SJCRH30 (cell line): Measurements from ENCODE around the gene RPS6KC1. TPM values are rescaled to one million over a fixed set of nuclear protein-coding genes. Genes with fewer than 3 reads are reported as not detected.
"Not testable (repeated sequence)": the region's sequence is repeated elsewhere in the genome, so short reads cannot be mapped to it uniquely, and the experiment has no call there.

ENCODE experiments used
- DNase-seq, 2 experiments: peaks; one replicate each; pipeline ENCODE4 v3.0.0-alpha.2; 2015 to 2020
- H3K27ac ChIP-seq: fragments of 250-450 bp; sonication (Bioruptor Pico); 2 replicates; pipeline ENCODE4 v1.5.1; 2020; ENCODE audit warnings: mild to moderate bottlenecking, moderate library complexity
- H3K27me3 ChIP-seq: fragments of 250-450 bp; sonication (Bioruptor Pico); 2 replicates; pipeline ENCODE4 v1.5.1; 2020; ENCODE audit warnings: mild to moderate bottlenecking, moderate library complexity
- H3K36me3 ChIP-seq: fragments of 250-450 bp; sonication (Bioruptor Pico); 2 replicates; pipeline ENCODE4 v1.5.1; 2020; ENCODE audit warnings: mild to moderate bottlenecking, moderate library complexity
- H3K4me1 ChIP-seq: fragments of 250-450 bp; sonication (Bioruptor Pico); 2 replicates; pipeline ENCODE4 v1.5.1; 2020; ENCODE audit warnings: mild to moderate bottlenecking, moderate library complexity
- H3K4me3 ChIP-seq: fragments of 250-450 bp; sonication (Bioruptor Pico); 2 replicates; pipeline ENCODE4 v1.5.1; 2020; ENCODE audit warnings: mild to moderate bottlenecking, moderate library complexity
- H3K9me3 ChIP-seq: fragments of 250-450 bp; sonication (Bioruptor Pico); replicated peaks from 2 replicates; pipeline ENCODE4 v1.5.1; 2020; ENCODE audit warnings: mild to moderate bottlenecking, moderate library complexity
- total RNA-seq: library from RNA; depleted of rRNA; stranded (reverse); fragments of >200 nt; shearing (Covaris generic); gene quantifications from 2 replicates; pipeline ENCODE4 v1.2.3, GENCODE V29; 2014

RPS6KC1 gene
- total RNA-seq, 1 experiment from 2014 or later = 37.4 TPM

DNA sequence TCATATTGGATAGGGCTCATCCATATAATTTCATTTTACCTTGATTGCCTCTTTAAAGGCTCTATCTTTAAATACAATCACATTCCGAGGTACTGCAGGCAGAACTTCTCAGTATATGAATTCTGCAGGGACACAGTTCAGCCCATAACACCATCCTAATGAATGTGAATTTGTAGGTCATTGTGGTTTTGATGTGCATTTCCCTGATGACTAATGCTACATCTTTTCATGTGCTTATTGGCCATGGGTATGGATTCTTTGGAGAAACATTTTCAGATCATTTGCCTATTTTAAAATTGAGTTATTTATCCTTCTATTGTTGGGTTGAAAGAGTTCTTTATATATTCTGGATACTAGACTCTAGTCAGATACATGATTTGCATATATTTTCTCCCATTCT, 9.6 kb upstream of the RPS6KC1 start:
- no peak overlapping the region for H3K4me3 ChIP-seq
- H3K27ac ChIP-seq = no peak overlapping the region
- peaks cover 31% of the 10 kb centered on the region for H3K4me1 ChIP-seq
- no peak for DNase-seq
- H3K9me3 ChIP-seq = 0 out of 2 replicates have a peak, but pooled peaks cover 4% of the 10 kb centered on the region
- H3K36me3 ChIP-seq = no peaks in the 10 kb centered on the region
- no peaks in the 10 kb centered on the region for H3K27me3 ChIP-seq

DNA sequence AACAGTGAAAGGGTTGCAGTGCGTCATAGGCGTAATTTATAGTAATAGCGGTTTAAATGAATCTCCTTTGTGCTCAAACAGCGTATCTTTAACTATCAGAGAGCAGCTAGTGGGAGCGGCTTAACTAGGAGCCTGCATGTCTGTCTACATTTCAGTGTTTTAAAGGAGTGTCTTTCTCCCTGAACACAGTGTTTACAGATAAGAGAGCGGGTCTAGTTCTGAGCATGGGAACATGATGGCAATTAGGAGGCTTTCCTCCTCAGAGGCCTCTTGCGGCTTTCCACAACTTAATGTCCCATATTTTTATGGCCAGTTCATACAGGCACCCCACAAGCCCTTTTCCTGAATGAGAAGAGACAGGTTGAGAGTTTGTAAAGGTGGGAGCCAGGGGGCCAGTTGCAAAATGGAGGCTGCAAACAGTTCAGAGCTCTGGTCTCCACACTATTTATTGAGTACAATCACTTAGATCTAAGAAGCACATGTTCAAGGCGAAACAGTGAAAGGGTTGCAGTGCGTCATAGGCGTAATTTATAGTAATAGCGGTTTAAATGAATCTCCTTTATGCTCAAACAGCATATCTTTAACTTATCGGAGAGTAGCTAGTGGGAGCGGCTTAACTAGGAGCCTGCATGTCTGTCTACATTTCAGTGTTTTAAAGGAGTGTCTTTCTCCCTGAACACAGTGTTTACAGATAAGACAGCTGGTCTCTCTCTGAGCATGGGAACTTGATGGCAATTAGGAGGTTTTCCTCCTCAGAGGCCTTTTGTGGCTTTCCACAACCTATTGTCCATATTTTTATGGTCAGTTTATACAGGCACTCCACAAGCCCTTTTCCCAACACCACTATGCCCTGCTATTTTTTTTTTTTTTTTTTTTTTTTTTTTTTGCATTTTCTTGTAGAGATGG, 5.5 kb upstream of the RPS6KC1 start:
- peaks cover 33% of the 10 kb centered on the region for H3K4me1 ChIP-seq
- not testable (repeated sequence) for H3K36me3 ChIP-seq, H3K27me3 ChIP-seq, H3K9me3 ChIP-seq
- peak; percentile 77 to 89 for DNase-seq
- peak overlapping the region; percentile 95 for H3K27ac ChIP-seq
- H3K4me3 ChIP-seq = peak overlapping the region; percentile 56

DNA sequence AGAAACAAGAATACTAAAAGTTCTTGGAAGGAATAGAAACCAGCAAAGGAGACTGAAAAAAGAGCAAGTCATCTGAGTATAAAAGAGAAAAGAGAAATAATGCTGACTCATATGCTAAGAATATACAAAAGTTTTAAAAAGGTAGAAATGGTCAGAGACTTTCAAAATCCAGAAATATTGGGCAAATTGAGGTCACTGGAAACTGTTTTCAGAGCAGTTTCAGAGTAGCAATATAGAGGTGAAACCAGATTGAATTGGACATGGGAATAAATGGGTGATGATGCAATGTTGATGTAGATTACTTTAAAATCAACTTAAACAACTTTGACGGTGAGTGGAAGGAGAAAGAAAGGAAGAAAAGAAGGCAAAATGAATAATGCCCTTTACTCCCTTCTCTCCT, 1.8 kb upstream of the RPS6KC1 start:
- Histone ChIP-seq H3K27ac (no peak overlapping the region), H3K27me3 (no peaks in the 10 kb centered on the region), H3K36me3 (no peaks in the 10 kb centered on the region; the same call in 1 of the 2 replicates), H3K4me1 (peaks cover 23% of the 10 kb centered on the region), H3K9me3 (no peaks in the 10 kb centered on the region), H3K4me3 (no peak overlapping the region)
- no peak for DNase-seq

DNA sequence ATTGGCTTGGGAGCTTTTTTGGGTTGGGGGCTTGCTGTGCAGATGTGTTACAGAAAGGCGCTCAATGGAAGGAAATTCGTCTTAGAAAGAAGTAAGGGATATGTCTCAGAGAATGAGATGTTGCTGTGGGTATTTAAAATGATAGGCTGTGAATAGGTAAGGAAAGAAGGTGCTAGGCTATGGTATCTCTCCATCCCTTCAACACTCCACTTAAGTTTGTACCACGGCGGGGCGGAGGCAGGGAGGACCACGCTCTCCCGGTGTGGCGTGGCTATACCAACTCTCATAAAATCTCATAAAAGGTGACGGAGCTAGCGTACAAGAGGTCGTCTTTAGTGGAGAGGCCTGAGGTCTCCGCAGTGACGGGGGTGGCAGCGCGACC, 305 bp upstream of the RPS6KC1 start:
- H3K27me3 ChIP-seq = no peaks in the 10 kb centered on the region
- DNase-seq = no peak
- H3K4me1 ChIP-seq = peaks cover 14% of the 10 kb centered on the region
- H3K27ac ChIP-seq = peak overlapping the region; percentile 78
- H3K9me3 ChIP-seq = no peaks in the 10 kb centered on the region
- no peaks in the 10 kb centered on the region; the same call in 1 of the 2 replicates for H3K36me3 ChIP-seq
- H3K4me3 ChIP-seq = peak overlapping the region; percentile 94

DNA sequence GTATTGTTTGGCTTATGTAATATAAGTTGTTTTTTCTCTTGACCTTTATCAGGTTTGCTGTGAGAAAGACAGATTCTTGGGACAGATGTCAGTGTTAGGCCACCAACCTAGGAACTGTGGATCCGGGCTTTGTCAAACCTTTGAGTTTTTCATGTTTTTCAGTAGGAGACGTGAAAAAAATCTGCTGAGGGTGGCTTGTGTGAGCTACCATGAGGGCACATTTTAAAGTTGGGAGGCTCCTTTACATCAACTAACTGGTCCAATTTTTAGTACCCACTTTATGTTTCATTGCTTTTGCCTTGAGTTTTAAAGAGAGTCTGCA, 801 bp downstream of the RPS6KC1 start:
- DNase-seq = no peak
- H3K4me1 ChIP-seq = peaks cover 5% of the 10 kb centered on the region
- peak overlapping the region; percentile 94 for H3K4me3 ChIP-seq
- peak overlapping the region; percentile 78; the same call in 1 of the 2 replicates for H3K27ac ChIP-seq
- no peaks in the 10 kb centered on the region for H3K9me3 ChIP-seq
- H3K27me3 ChIP-seq = no peaks in the 10 kb centered on the region
- no peaks in the 10 kb centered on the region; the same call in 1 of the 2 replicates for H3K36me3 ChIP-seq

DNA sequence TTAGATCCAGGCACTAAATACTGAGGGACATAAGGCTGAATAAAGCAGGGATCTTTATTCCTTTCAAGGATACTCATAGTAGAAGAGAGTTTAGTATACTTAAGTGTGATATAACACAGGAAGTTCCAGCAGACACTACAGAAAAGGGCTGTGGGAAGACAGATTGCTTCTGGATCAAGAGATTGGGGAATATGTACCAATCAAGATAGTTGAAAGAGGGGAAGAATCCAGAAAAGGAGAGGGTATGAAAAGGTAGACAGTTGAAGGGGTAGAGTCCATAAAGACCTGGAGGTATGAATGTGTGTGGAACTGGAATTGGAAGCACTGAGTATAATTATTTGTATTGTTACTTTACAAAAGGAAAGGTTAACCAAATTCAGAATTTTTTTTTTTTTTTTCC, 2.4 kb downstream of the RPS6KC1 start:
- Histone ChIP-seq H3K9me3 (no peaks in the 10 kb centered on the region), H3K27me3 (no peaks in the 10 kb centered on the region), H3K27ac (no peak overlapping the region), H3K4me1 (peaks cover 2% of the 10 kb centered on the region), H3K4me3 (no peak overlapping the region), H3K36me3 (no peaks in the 10 kb centered on the region; the same call in 1 of the 2 replicates)
- DNase-seq = no peak

- 0 out of 2 replicates have a peak, but pooled peaks cover 5% of the 10 kb centered on the region for H3K9me3 ChIP-seq
- H3K27me3 ChIP-seq = no peaks in the 10 kb centered on the region
- no peak overlapping the region for H3K4me3 ChIP-seq
- H3K27ac ChIP-seq = no peak overlapping the region
- peaks cover 2% of the 10 kb centered on the region for H3K4me1 ChIP-seq
- H3K36me3 ChIP-seq = peaks cover 2% of the 10 kb centered on the region; the same call in 1 of the 2 replicates
- DNase-seq = no peak
These were observed 3.1 kb downstream of the RPS6KC1 start for GRCh38 chr1:213054142-213054541.

DNA sequence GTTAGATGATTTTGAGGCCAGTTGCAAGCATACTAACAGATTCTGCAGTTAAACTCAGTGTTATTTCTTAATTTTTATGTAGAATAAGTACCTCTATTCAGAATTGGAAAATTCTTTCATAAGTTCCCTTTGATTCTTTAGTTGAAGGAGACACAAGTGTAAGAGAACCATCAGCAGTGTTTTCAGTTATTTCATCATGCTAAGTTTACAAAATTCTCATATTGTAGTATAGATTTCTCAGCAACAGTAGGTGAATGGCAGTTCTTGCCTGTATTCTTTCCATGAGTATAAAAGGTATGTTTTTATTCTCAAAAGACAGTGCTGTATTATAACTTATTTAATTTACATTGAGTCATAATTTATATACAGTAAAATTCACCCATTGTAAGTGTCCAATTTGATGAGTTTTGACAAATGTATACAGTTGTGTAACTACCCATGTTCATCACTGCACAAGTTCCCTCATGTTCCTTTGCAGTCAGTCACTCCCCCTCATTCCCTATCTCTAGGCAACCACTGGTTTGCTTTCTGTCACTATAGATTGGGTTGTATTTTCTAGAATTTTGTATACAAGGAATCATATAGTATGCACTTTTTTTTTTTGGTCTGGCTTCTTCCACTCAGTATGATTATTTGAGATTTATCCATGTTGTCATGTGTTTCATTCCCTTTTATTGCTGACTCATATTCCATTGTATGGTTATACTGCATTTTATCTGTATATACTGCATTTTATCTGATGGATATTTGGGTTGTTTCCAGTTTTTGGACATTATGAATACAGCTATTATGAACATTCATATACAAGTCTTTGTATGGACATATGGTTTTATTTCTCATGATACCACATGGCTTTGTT, 3.9 kb downstream of the RPS6KC1 start:
- Histone ChIP-seq H3K4me3 (no peak overlapping the region), H3K36me3 (peaks cover 2% of the 10 kb centered on the region; the same call in 1 of the 2 replicates), H3K27ac (no peak overlapping the region), H3K9me3 (0 out of 2 replicates have a peak, but pooled peaks cover 6% of the 10 kb centered on the region), H3K4me1 (peaks cover 2% of the 10 kb centered on the region), H3K27me3 (no peaks in the 10 kb centered on the region)
- no peak for DNase-seq

DNA sequence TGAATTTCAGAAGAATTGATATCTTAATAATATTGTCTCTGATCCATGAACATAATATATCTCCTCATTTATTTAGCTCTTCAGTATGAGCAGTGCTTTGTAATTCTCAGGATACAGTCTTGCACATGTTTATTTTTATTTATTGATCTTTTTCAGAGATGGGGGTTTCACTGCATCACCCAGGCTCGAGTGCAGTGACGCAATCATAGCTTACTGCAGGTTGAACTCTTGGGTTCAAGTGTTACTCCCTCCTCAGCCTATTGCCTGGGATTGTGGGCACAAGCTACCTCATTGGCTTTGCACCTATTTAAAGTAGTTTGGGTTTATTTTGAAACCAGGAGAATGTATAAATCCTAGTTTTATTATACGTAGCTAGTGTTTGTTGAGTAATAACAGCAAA, 4.7 kb downstream of the RPS6KC1 start:
- H3K4me1 ChIP-seq = peaks cover 2% of the 10 kb centered on the region
- H3K4me3 ChIP-seq = no peak overlapping the region
- 0 out of 2 replicates have a peak, but pooled peaks cover 6% of the 10 kb centered on the region for H3K9me3 ChIP-seq
- no peak overlapping the region for H3K27ac ChIP-seq
- no peaks in the 10 kb centered on the region for H3K27me3 ChIP-seq
- DNase-seq = no peak
- peaks cover 2% of the 10 kb centered on the region; the same call in 1 of the 2 replicates for H3K36me3 ChIP-seq

DNA sequence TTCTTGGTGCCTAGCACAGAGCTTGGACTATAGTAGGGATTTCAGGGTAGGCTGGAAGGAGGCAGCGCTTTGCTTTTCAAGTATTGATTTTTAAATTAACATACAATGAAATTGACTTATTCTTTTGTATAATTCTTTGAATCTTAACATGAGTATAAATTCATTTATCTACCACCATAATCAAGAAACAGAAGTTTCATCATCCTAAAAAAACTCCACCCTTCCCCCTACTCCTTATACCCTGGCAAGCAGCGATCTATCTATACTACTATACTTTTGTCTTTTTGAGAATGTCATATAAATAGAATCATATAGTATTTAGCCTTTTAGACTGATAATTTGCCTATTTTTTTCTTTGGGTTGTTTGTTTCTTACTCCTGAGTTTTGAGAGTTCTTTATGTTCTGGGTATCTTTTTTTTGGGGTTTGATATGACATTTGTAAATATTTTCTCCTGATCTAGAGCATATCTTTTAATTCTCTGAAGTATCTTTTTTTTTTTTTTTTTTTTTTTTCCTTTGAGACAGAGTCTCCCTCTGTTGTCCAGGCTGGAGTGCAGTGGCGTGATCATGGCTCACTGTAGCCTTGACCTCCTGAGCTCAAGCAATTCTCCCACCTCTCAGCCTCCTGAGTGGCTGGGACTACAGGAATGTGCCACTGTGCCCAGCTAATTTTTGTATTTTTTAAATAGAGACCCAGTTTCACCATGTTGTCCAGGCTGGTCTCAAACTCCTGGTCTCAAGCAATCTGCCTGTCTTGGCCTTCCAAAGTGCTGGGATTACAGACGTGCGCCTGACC, 6.4 kb downstream of the RPS6KC1 start:
- Histone ChIP-seq H3K4me3 (no peak overlapping the region), H3K36me3 (peaks cover 6% of the 10 kb centered on the region; the same call in 1 of the 2 replicates), H3K27me3 (no peaks in the 10 kb centered on the region), H3K4me1 (no peaks in the 10 kb centered on the region; the same call in 1 of the 2 replicates), H3K9me3 (0 out of 2 replicates have a peak, but pooled peaks cover 6% of the 10 kb centered on the region), H3K27ac (no peak overlapping the region)
- DNase-seq = no peak

DNA sequence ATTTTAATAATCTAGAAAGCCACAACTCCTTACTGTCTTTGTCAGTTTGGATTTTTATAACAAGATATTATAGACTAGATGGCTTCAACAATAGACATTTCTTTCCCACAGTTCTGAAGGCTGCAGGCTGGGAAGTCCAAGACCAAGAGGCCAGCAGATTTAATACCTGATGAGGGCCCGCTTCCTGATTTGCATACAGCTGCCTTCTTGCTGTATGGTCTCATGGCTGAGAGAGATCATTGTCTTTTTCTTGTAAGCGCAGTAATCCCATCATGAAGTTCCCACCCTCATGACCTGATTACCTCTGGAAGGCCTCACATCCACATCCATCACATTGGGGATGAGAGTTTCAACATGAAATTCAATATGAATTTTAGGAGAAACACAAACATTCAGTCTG, 9.8 kb downstream of the RPS6KC1 start:
- Histone ChIP-seq H3K27ac (no peak overlapping the region), H3K4me3 (no peak overlapping the region), H3K36me3 (peaks cover 6% of the 10 kb centered on the region; the same call in 1 of the 2 replicates), H3K27me3 (no peaks in the 10 kb centered on the region), H3K4me1 (no peaks in the 10 kb centered on the region), H3K9me3 (0 out of 2 replicates have a peak, but pooled peaks cover 6% of the 10 kb centered on the region)
- no peak for DNase-seq

GRCh38 chr1:213061263-213061662, 10.2 kb downstream of the RPS6KC1 start:
- Histone ChIP-seq H3K9me3 (0 out of 2 replicates have a peak, but pooled peaks cover 6% of the 10 kb centered on the region), H3K4me1 (no peaks in the 10 kb centered on the region)

GRCh38 chr1:213065800-213066199, 14.8 kb downstream of the RPS6KC1 start:
- Histone ChIP-seq H3K4me1 (peaks cover 15% of the 10 kb centered on the region), H3K9me3 (no peaks in the 10 kb centered on the region), H3K4me3 (no peak overlapping the region), H3K36me3 (peaks cover 4% of the 10 kb centered on the region; the same call in 1 of the 2 replicates), H3K27me3 (no peaks in the 10 kb centered on the region), H3K27ac (no peak overlapping the region)
- no peak for DNase-seq

More at GRCh38 chr1:213061263-213061662, 10.2 kb downstream of the RPS6KC1 start:
- DNase-seq = no peak
- H3K4me3 ChIP-seq = no peak overlapping the region
- H3K27ac ChIP-seq = no peak overlapping the region
- H3K36me3 ChIP-seq = peaks cover 6% of the 10 kb centered on the region; the same call in 1 of the 2 replicates
- H3K27me3 ChIP-seq = no peaks in the 10 kb centered on the region

- Histone ChIP-seq H3K27me3 (no peaks in the 10 kb centered on the region), H3K27ac (no peak overlapping the region), H3K36me3 (peaks cover 4% of the 10 kb centered on the region; the same call in 1 of the 2 replicates), H3K9me3 (no peaks in the 10 kb centered on the region), H3K4me1 (peaks cover 16% of the 10 kb centered on the region), H3K4me3 (no peak overlapping the region)
- no peak for DNase-seq
These were observed 15.3 kb downstream of the RPS6KC1 start for GRCh38 chr1:213066363-213066762.
